HEK293 (cell line): ENCODE measurements around the gene PODXL2.

ENCODE experiments used
- CTCF ChIP-seq: fragments of 450-650 bp; formaldehyde crosslinking; IDR thresholded peaks from 2 replicates; pipeline ENCODE4 v1.5.1; 2016; ENCODE audit warnings: missing biosample characterization, missing genetic modification characterization
- KLF16 ChIP-seq: fragments of 450-650 bp; formaldehyde crosslinking; IDR thresholded peaks from 2 replicates; pipeline ENCODE4 v1.5.1; 2017; ENCODE audit warnings: missing biosample characterization, missing genetic modification characterization
- KLF7 ChIP-seq: fragments of 450-650 bp; formaldehyde crosslinking; IDR thresholded peaks from 2 replicates; pipeline ENCODE4 v1.5.1; 2016; ENCODE audit warnings: missing biosample characterization, missing genetic modification characterization, borderline replicate concordance
- OVOL3 ChIP-seq: fragments of 450-650 bp; formaldehyde crosslinking; IDR thresholded peaks from 2 replicates; pipeline ENCODE4 v1.5.1; 2016; ENCODE audit warnings: missing biosample characterization, missing genetic modification characterization
- YY1 ChIP-seq: fragments of 450-650 bp; formaldehyde crosslinking; IDR thresholded peaks from 2 replicates; pipeline ENCODE4 v1.5.1; 2018; ENCODE audit warnings: missing biosample characterization, missing genetic modification characterization
- ZBTB1 ChIP-seq: fragments of 450-650 bp; formaldehyde crosslinking; IDR thresholded peaks from 2 replicates; pipeline ENCODE4 v1.5.1; 2016; ENCODE audit warnings: missing biosample characterization, missing genetic modification characterization
- ZBTB26 ChIP-seq: fragments of 450-650 bp; formaldehyde crosslinking; optimal IDR thresholded peaks from 2 replicates; pipeline ENCODE3; 2016; ENCODE audit warnings: missing biosample characterization, mild to moderate bottlenecking, missing genetic modification characterization
- ZNF140 ChIP-seq: fragments of 450-650 bp; formaldehyde crosslinking; IDR thresholded peaks from 2 replicates; pipeline ENCODE4 v1.5.1; 2016; ENCODE audit warnings: missing biosample characterization, missing genetic modification characterization
- ZNF214 ChIP-seq: fragments of 450-650 bp; formaldehyde crosslinking; IDR thresholded peaks from 2 replicates; pipeline ENCODE4 v1.5.1; 2017; ENCODE audit warnings: missing biosample characterization, mild to moderate bottlenecking, missing genetic modification characterization, borderline replicate concordance
- ZNF26 ChIP-seq: fragments of 450-650 bp; formaldehyde crosslinking; IDR thresholded peaks from 2 replicates; pipeline ENCODE4 v1.5.1; 2016; ENCODE audit warnings: missing biosample characterization, missing genetic modification characterization
- ZNF292 ChIP-seq: fragments of 450-650 bp; formaldehyde crosslinking; IDR thresholded peaks from 2 replicates; pipeline ENCODE4 v1.5.1; 2016; ENCODE audit warnings: low read depth, missing biosample characterization, missing genetic modification characterization, borderline replicate concordance
- ZNF311 ChIP-seq: fragments of 450-650 bp; formaldehyde crosslinking; IDR thresholded peaks from 2 replicates; pipeline ENCODE4 v1.5.1; 2017; ENCODE audit warnings: missing biosample characterization, missing genetic modification characterization, borderline replicate concordance
- ZNF624 ChIP-seq: fragments of 450-650 bp; formaldehyde crosslinking; IDR thresholded peaks from 2 replicates; pipeline ENCODE4 v1.5.1; 2017; ENCODE audit warnings: missing biosample characterization, missing genetic modification characterization

- TF ChIP-seq YY1 (no peak), CTCF (tag by site-specific recombination) (no peak), ZBTB1 (tag by site-specific recombination) (no peak), ZNF214 (tag by site-specific recombination) (no peak), OVOL3 (tag by site-specific recombination) (no peak), ZNF26 (tag by site-specific recombination) (no peak), ZBTB26 (tag by site-specific recombination) (no peak), KLF16 (tag by site-specific recombination) (no peak), ZNF311 (tag by site-specific recombination) (no peak), KLF7 (no peak), ZNF140 (no peak), ZNF624 (no peak), ZNF292 (tag by site-specific recombination) (no peak)
These were observed 63.0 kb downstream of the PODXL2 start for GRCh38 chr3:127691974-127692373.
